Endothelial cell of umbilical vein (primary cell): ENCODE results near the gene SDK2. TPM values are rescaled to one million over a fixed set of nuclear protein-coding genes. Genes with fewer than 3 reads are reported as not detected.

Source experiments
- BruUV-seq: library from RNA; stranded (reverse); fragments of 400-500 nt; replicated peaks from 2 replicates; lab custom pipeline; 2021; lab: Mats Ljungman, UMichigan
- CTCF ChIA-PET: fragments of 300-600, 350-600 bp; sonication (Branson Sonifier 250); formaldehyde crosslinking; loops from one replicate; lab custom pipeline; 2021; ENCODE audit warnings: antibody characterized with exemption, inconsistent platforms; lab: Charles Lee
- POLR2A ChIA-PET: fragments of 300-600, 350-600 bp; sonication (Branson Sonifier 250); formaldehyde crosslinking; loops from one replicate; lab custom pipeline; 2021; ENCODE audit warnings: antibody characterized with exemption, inconsistent platforms; lab: Charles Lee
- DNase-seq: peaks from one replicate; pipeline ENCODE4 v3.0.0-alpha.2; 2011; ENCODE audit warnings: low read depth, low spot score
- FAIRE-seq: peaks from 2 replicates; lab custom pipeline; 2011; peaks lifted over from hg19 to GRCh38; lab: Jason Lieb, UNC
- H2AFZ ChIP-seq: 2 replicates; pipeline ENCODE4 v1.6.0; 2012; ENCODE audit warnings: low read depth, low read length, control low read depth, inconsistent platforms
- H3K27ac ChIP-seq: 2 replicates; pipeline ENCODE4 v1.5.1; 2011; ENCODE audit warnings: low read depth, mild to moderate bottlenecking, control low read depth, low read length, moderate library complexity; ENCODE audit not compliant: insufficient read depth
- H3K27me3 ChIP-seq, 2 experiments: 2 replicates each; pipeline versions ENCODE4 v1.6.0 to v1.6.1; 2011; ENCODE audit warnings: low read length in 2 of 2, mixed read lengths in 1 of 2; ENCODE audit not compliant: control insufficient read depth in 2 of 2, insufficient read depth in 2 of 2
- H3K36me3 ChIP-seq, 2 experiments: 2 replicates in 1 of 2; 3 replicates in 1 of 2; pipeline ENCODE4 v1.5.1; 2011; ENCODE audit warnings: low read length in 2 of 2, mild to moderate bottlenecking in 1 of 2, moderate library complexity in 1 of 2; ENCODE audit not compliant: control insufficient read depth in 2 of 2, insufficient read depth in 2 of 2; ENCODE audit errors: extremely low read depth in 1 of 2
- H3K4me1 ChIP-seq: 3 replicates; pipeline ENCODE4 v1.5.1; 2011; ENCODE audit warnings: mild to moderate bottlenecking, low read length; ENCODE audit not compliant: control insufficient read depth, insufficient read depth; ENCODE audit errors: extremely low read depth
- H3K4me2 ChIP-seq: 2 replicates; pipeline ENCODE4 v1.6.1; 2011; ENCODE audit warnings: low read length, control low read depth, mixed read lengths; ENCODE audit not compliant: insufficient read depth
- H3K4me3 ChIP-seq, 3 experiments: fragments of 200-600 bp in 1 of 3; sonication (generic), shearing (Covaris generic) in 1 of 3; replicated peaks in 1 of 3; 2 replicates each; pipeline ENCODE4 v1.5.1; 2011 to 2016; ENCODE audit warnings: control low read depth in 3 of 3, low read length in 3 of 3, mild to moderate bottlenecking in 2 of 3, inconsistent platforms in 1 of 3, low read depth in 1 of 3, moderate library complexity in 1 of 3; ENCODE audit not compliant: insufficient read depth in 1 of 3
- H3K79me2 ChIP-seq: 2 replicates; pipeline ENCODE4 v1.6.0; 2012; ENCODE audit warnings: low read length, inconsistent platforms; ENCODE audit not compliant: control insufficient read depth, insufficient read depth
- H3K9ac ChIP-seq: replicated peaks from 2 replicates; pipeline ENCODE3; 2011; ENCODE audit warnings: low read length, control low read depth; ENCODE audit not compliant: insufficient read depth; ENCODE audit errors: extremely low read depth
- H3K9me1 ChIP-seq: replicated peaks from 3 replicates; pipeline ENCODE4 v1.6.0; 2011; ENCODE audit warnings: mild to moderate bottlenecking, low read length; ENCODE audit not compliant: control insufficient read depth, insufficient read depth; ENCODE audit errors: extremely low read depth
- H3K9me3 ChIP-seq: replicated peaks from 2 replicates; pipeline ENCODE4 v1.5.1; 2012; ENCODE audit warnings: low read length, inconsistent platforms; ENCODE audit not compliant: control insufficient read depth, insufficient read depth
- H4K20me1 ChIP-seq: replicated peaks from 2 replicates; pipeline ENCODE3; 2011; ENCODE audit warnings: mild to moderate bottlenecking, low read length; ENCODE audit not compliant: control insufficient read depth, insufficient read depth; ENCODE audit errors: extremely low read depth
- CTCF ChIP-seq, 2 donors: IDR thresholded peaks; 1 replicate in 1 of 2; 2 replicates in 1 of 2; pipeline ENCODE4 v1.5.1; 2011; ENCODE audit warnings: low read length in 2 of 2, mild to moderate bottlenecking in 2 of 2, moderate library complexity in 2 of 2, control low read depth in 1 of 2, inconsistent platforms in 1 of 2, low read depth in 1 of 2; ENCODE audit not compliant: insufficient read depth in 1 of 2; ENCODE audit errors: extremely low read depth in 1 of 2
- EZH2 ChIP-seq: IDR thresholded peaks from 2 replicates; pipeline ENCODE4 v1.6.1; 2012; ENCODE audit warnings: borderline replicate concordance, low read depth, mild to moderate bottlenecking, moderate library complexity, low read length, inconsistent platforms; ENCODE audit not compliant: severe bottlenecking
- FOS ChIP-seq: IDR thresholded peaks from 2 replicates; pipeline ENCODE4 v1.6.1; 2011; ENCODE audit warnings: mild to moderate bottlenecking, low read length, moderate library complexity, borderline replicate concordance; ENCODE audit not compliant: insufficient read depth
- GATA2 ChIP-seq: IDR thresholded peaks from 2 replicates; pipeline ENCODE4 v1.7.0; 2011; ENCODE audit warnings: low read depth, mild to moderate bottlenecking, moderate library complexity, mixed read lengths, low read length; ENCODE audit not compliant: insufficient read length, insufficient read depth
- JUN ChIP-seq: IDR thresholded peaks from 2 replicates; pipeline ENCODE4 v1.6.1; 2011; ENCODE audit warnings: borderline replicate concordance, low read depth; ENCODE audit not compliant: insufficient read length, insufficient read depth
- MAX ChIP-seq: IDR thresholded peaks from 2 replicates; pipeline ENCODE4 v1.6.1; 2011; ENCODE audit not compliant: insufficient read depth, insufficient read length
- MYC ChIP-seq: IDR thresholded peaks from one replicate; pipeline ENCODE4 v1.6.1; 2011; ENCODE audit warnings: mild to moderate bottlenecking, low read depth, low read length
- POLR2A ChIP-seq: IDR thresholded peaks from 2 replicates; pipeline ENCODE4 v1.6.1; 2012; ENCODE audit warnings: low read depth, mild to moderate bottlenecking, control low read depth, low read length
- POLR2AphosphoS5 ChIP-seq: IDR thresholded peaks from 2 replicates; pipeline ENCODE4 v1.6.1; 2012; ENCODE audit warnings: low read depth, mild to moderate bottlenecking, control low read depth, low read length, moderate library complexity; ENCODE audit not compliant: insufficient read depth
- dilution Hi-C: fragments of 300-500 bp; cut with MboI; formaldehyde crosslinking; loops from one replicate; pipeline ENCODE4 v1.15.0; 2019; ENCODE audit warnings: low sequenced_read_pairs; ENCODE audit not compliant: extremely low pct_ligation_motif_present
- intact Hi-C: fragments of 100-400 bp; cut with micrococcal nuclease; formaldehyde crosslinking; loops from one replicate; pipeline ENCODE4 v1.10.0; 2022
- polyA plus RNA-seq, 4 experiments: library from polyadenylated mRNA; depleted of rRNA in 3 of 4; stranded (reverse) in 3 of 4; unstranded in 1 of 4; fragments of >200 nt; gene quantifications; 2 replicates each; pipeline versions ENCODE4 v1.2.1 to v1.2.3, GENCODE V29; 2011 to 2012; ENCODE audit warnings: missing spikeins in 1 of 4
- total RNA-seq: library from RNA; stranded (reverse); gene quantifications from 2 replicates; pipeline ENCODE4 v1.2.3, GENCODE V29; 2021

The SDK2 gene
- total and polyA plus RNA-seq, 2 donors (not counting 3 experiments of a cell fraction or from before 2014, with no cell fraction given), result not detected

- Histone ChIP-seq H2AFZ (no peak overlapping the region), H3K27me3 (peaks cover 0 to 3% of the 10 kb centered on the region in 2 experiments), H3K27ac (no peak overlapping the region), H3K4me1 (no peaks in the 10 kb centered on the region), H3K4me2 (no peak overlapping the region), H3K9me1 (no peaks in the 10 kb centered on the region), H4K20me1 (no peaks in the 10 kb centered on the region), H3K36me3 (no peaks in the 10 kb centered on the region), H3K9me3 (no peaks in the 10 kb centered on the region), H3K4me3 (no peak overlapping the region), H3K79me2 (no peaks in the 10 kb centered on the region), H3K9ac (no peak overlapping the region)
- TF ChIP-seq GATA2 (no peak), POLR2A (no peak), EZH2 (no peak), MYC (no peak), JUN (no peak), MAX (no peak), FOS (no peak), CTCF (IDR thresholded peaks at IDR 0.05; ENCODE audit: extremely low read depth in 1 of 2, insufficient read depth in 1 of 2, low read depth in 1 of 2, low read length in 2 of 2) (no peak), POLR2AphosphoS5 (no peak)
- dilution Hi-C loops (no loop called here), intact Hi-C loops (no loop called here)
- ChIA-PET POLR2A (no interaction called here), CTCF (interaction anchor here (1.2 kb wide), 1 partner anchor 180 kb away, joined by 3 read pairs; no protein-coding TSS in a partner anchor)
- DNase-seq (no peak), FAIRE-seq (no peak)
- BruUV-seq, result no TSS peak
Observed at GRCh38 chr17:73376152-73376551, 268.1 kb downstream of the SDK2 start.
